Fibroblast of mammary gland (primary cell): ENCODE data around the gene PDE6A.

Experiments used
- DNase-seq: peaks from one replicate; pipeline ENCODE4 v3.0.0-alpha.2; 2010; ENCODE audit warnings: low read depth
- H3K4me3 ChIP-seq: 2 replicates; pipeline ENCODE4 v1.5.1; 2011; ENCODE audit warnings: low read depth, mild to moderate bottlenecking, low read length, moderate library complexity; ENCODE audit not compliant: control insufficient read depth
- CTCF ChIP-seq: conservative IDR thresholded peaks from 2 replicates; pipeline ENCODE4 v1.5.1; 2011; ENCODE audit warnings: low read depth, low read length, inconsistent platforms; ENCODE audit not compliant: control insufficient read depth, insufficient read depth

Gene PDE6A

DNA sequence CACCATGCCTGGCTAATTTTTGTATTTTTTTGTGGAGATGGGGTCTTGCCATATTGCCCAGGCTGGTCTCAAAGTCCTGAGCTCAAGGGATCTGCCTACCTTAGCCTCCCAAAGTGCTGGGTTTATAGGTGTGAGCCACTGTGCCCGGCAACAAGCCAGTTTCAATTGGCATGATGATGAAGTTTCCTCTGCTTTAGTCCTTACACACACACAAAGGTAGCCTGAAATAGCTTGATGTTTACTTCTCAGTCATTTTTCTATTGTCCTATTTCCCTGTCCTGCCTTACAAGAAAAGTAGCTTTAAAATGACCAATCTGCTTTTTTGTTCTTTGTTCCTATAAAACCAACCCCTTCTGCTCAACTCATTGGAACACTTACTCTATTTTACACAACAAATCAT is 33.6 kb downstream of the PDE6A start:
- no peak for DNase-seq
- TF ChIP-seq CTCF, result no peak

DNA sequence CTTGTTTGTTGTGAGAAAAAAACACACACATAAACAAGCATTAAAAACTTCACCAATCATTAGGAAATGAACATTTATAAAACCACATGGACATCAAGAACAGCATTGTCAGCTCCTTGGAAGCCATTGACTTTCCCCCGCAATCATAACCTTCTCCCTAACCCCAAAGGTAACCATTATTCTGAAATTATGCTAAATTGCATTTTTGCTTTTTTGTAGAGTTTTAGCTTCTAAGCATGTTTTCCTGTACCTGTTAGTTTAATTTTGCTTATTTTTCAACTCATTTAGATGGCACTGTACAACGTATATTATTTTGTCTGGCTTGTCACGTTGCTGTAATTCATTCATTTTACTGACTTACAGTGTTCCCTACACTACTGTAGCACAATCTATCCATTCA is 36.8 kb downstream of the PDE6A start:
- DNase-seq, result no peak
- TF ChIP-seq CTCF, result no peak
- no peak overlapping the region for H3K4me3 ChIP-seq

More for the DNA sequence above, 33.6 kb downstream of the PDE6A start:
- no peak overlapping the region for H3K4me3 ChIP-seq

GRCh38 chr5:149904977-149905376 is 39.6 kb downstream of the PDE6A start:
- TF ChIP-seq CTCF, result no peak
- no peak for DNase-seq
- no peak overlapping the region for H3K4me3 ChIP-seq

- no peak for TF ChIP-seq CTCF
- H3K4me3 ChIP-seq, result no peak overlapping the region
- peak; percentile 13 for DNase-seq
Measured at GRCh38 chr5:149904293-149904886, 40.2 kb downstream of the PDE6A start.

- TF ChIP-seq CTCF, result no peak
- H3K4me3 ChIP-seq, result no peak overlapping the region
- DNase-seq, result no peak
Measured at GRCh38 chr5:149903404-149903803, 41.2 kb downstream of the PDE6A start.

GRCh38 chr5:149902177-149902576 is 42.4 kb downstream of the PDE6A start:
- no peak overlapping the region for H3K4me3 ChIP-seq

More at GRCh38 chr5:149902177-149902576, 42.4 kb downstream of the PDE6A start:
- peak; percentile 6 for TF ChIP-seq CTCF
- no peak for DNase-seq
